ENCODE data around the gene TRAP1. TPM values are rescaled to one million over a fixed set of nuclear protein-coding genes. Genes with fewer than 3 reads are reported as not detected.

TRAP1 gene
- total RNA-seq, 2 experiments from 2014 or later = 185 to 242 TPM

- no peaks in the 10 kb centered on the region for H3K9me2 ChIP-seq (ENCODE audit: insufficient read depth, low read length)
These were observed 26.7 kb upstream of the TRAP1 start for GRCh38 chr16:3744018-3744417.

GRCh38 chr16:3740934-3741333, 23.6 kb upstream of the TRAP1 start:
- H4K20me1 ChIP-seq (ENCODE audit: insufficient read depth, low read length) = no peaks in the 10 kb centered on the region
- BruUV-seq (replicated peaks) = no TSS peak
- DNase-seq (ENCODE audit: low spot score) = no peak

More at GRCh38 chr16:3744018-3744417, 26.7 kb upstream of the TRAP1 start:
- TF ChIP-seq CTCF (conservative IDR thresholded peaks at IDR 0.05; ENCODE audit: low read length) (no peak), EZH2phosphoT487 (IDR thresholded peaks at IDR 0.05; ENCODE audit: borderline replicate concordance, low read depth, low read length) (no peak)
- POLR2A ChIA-PET = interaction anchor here (0.6 kb wide), 1 partner anchor 42 kb away, joined by 3 read pairs; no protein-coding TSS in a partner anchor
- intact Hi-C loops (cut with micrococcal nuclease; ENCODE audit: unreplicated experiment) = no loop called here
- DNase-seq (ENCODE audit: low spot score) = no peak
- H3K27ac ChIP-seq (ENCODE audit: low read depth, low read length, poor library complexity, severe bottlenecking) = no peak overlapping the region
- no peaks in the 10 kb centered on the region for H3K4me1 ChIP-seq (ENCODE audit: insufficient read depth, low read length, poor library complexity, severe bottlenecking)
- H2AFZ ChIP-seq (ENCODE audit: low read length) = no peak overlapping the region
- H3K9me3 ChIP-seq (ENCODE audit: low read length) = no peaks in the 10 kb centered on the region
- BruUV-seq (replicated peaks) = no TSS peak
- H3K4me2 ChIP-seq (ENCODE audit: low read length) = no peak overlapping the region
- H3K4me3 ChIP-seq (ENCODE audit: low read depth, low read length, poor library complexity, severe bottlenecking) = no peak overlapping the region
- peaks cover 86% of the 10 kb centered on the region for H3K36me3 ChIP-seq (ENCODE audit: insufficient read depth, low read length)
- CTCF ChIA-PET (ENCODE audit: unreplicated experiment) = no interaction called here
- no peaks in the 10 kb centered on the region for H4K20me1 ChIP-seq (ENCODE audit: insufficient read depth, low read length)
- no peaks in the 10 kb centered on the region for H3K79me2 ChIP-seq (ENCODE audit: insufficient read depth, low read depth, low read length)

More at GRCh38 chr16:3740934-3741333, 23.6 kb upstream of the TRAP1 start:
- Histone ChIP-seq H3K9me2 (ENCODE audit: insufficient read depth, low read length) (no peaks in the 10 kb centered on the region), H3K79me2 (ENCODE audit: insufficient read depth, low read depth, low read length) (no peaks in the 10 kb centered on the region), H3K9me3 (ENCODE audit: low read length) (no peaks in the 10 kb centered on the region), H3K4me1 (ENCODE audit: insufficient read depth, low read length, poor library complexity, severe bottlenecking) (no peaks in the 10 kb centered on the region), H3K27ac (ENCODE audit: low read depth, low read length, poor library complexity, severe bottlenecking) (no peak overlapping the region), H3K4me2 (ENCODE audit: low read length) (no peak overlapping the region), H3K4me3 (ENCODE audit: low read depth, low read length, poor library complexity, severe bottlenecking) (no peak overlapping the region), H3K36me3 (ENCODE audit: insufficient read depth, low read length) (peaks cover 87% of the 10 kb centered on the region), H2AFZ (ENCODE audit: low read length) (no peak overlapping the region)
- ChIA-PET CTCF (ENCODE audit: unreplicated experiment) (no interaction called here), POLR2A (interaction anchor here (0.5 kb wide), 1 partner anchor 21 kb away, joined by 3 read pairs; no protein-coding TSS in a partner anchor)
- TF ChIP-seq CTCF (conservative IDR thresholded peaks at IDR 0.05; ENCODE audit: low read length) = no peak
- intact Hi-C loops (cut with micrococcal nuclease; ENCODE audit: unreplicated experiment) = no loop called here

Data from OCI-LY7 (cell line).